K562 (cell line): ENCODE data around the gene TRMT2A. TPM values are rescaled to one million over a fixed set of nuclear protein-coding genes. Genes with fewer than 3 reads are reported as not detected.

Experiments
- ATF3 ChIP-seq, 2 experiments: fragments of 450-650 bp in 1 of 2; sonication (generic) in 1 of 2; formaldehyde crosslinking in 1 of 2; IDR thresholded peaks in 1 of 2; conservative IDR thresholded peaks in 1 of 2; 2 replicates each; pipeline versions ENCODE4 v1.6.1 to v1.8.1; 2016 to 2023; ENCODE audit warnings: mild to moderate bottlenecking in 2 of 2, moderate library complexity in 2 of 2, inconsistent platforms in 1 of 2, missing genetic modification reagents in 1 of 2
- BHLHE40 ChIP-seq: IDR thresholded peaks from 2 replicates; pipeline ENCODE4 v1.6.1; 2011; ENCODE audit warnings: low read length, improper control_type of control experiment
- CHD7 ChIP-seq: fragments of 200-600 bp; sonication (generic); IDR thresholded peaks from one replicate; pipeline ENCODE4 v1.6.1; 2012; ENCODE audit warnings: mild to moderate bottlenecking, low read depth, low read length, inconsistent platforms
- ELF4 ChIP-seq: fragments of 450-650 bp; formaldehyde crosslinking; IDR thresholded peaks from 2 replicates; pipeline ENCODE4 v1.4.0; 2022; ENCODE audit warnings: missing genetic modification characterization
- ESRRA ChIP-seq: fragments of 450-650 bp; IDR thresholded peaks from 2 replicates; pipeline ENCODE4 v1.6.1; 2014; ENCODE audit warnings: low read depth, mild to moderate bottlenecking, moderate library complexity, borderline replicate concordance
- ETV6 ChIP-seq, 3 experiments: fragments of 150-350 bp in 1 of 3; sonication (generic) in 1 of 3; formaldehyde crosslinking in 1 of 3; IDR thresholded peaks; 2 replicates each; pipeline versions ENCODE4 v1.6.1 to v1.8.0; 2014 to 2022; ENCODE audit warnings: borderline replicate concordance in 2 of 3, low read depth in 2 of 3, antibody characterized with exemption in 1 of 3, low read length in 1 of 3, mild to moderate bottlenecking in 1 of 3, missing genetic modification reagents in 1 of 3
- HCFC1 ChIP-seq: IDR thresholded peaks from 2 replicates; pipeline ENCODE4 v1.6.1; 2012; ENCODE audit warnings: low read depth, low read length, improper control_type of control experiment
- HSF4 ChIP-seq: fragments of 250-450 bp; sonication (Bioruptor Pico); IDR thresholded peaks from 2 replicates; pipeline ENCODE4 v2.1.2; 2022; ENCODE audit warnings: mild to moderate bottlenecking, moderate library complexity, borderline replicate concordance
- STAG1 ChIP-seq: sonication (generic); formaldehyde crosslinking; IDR thresholded peaks from 2 replicates; pipeline ENCODE4 v1.5.0; 2020; ENCODE audit warnings: missing genetic modification reagents, borderline replicate concordance
- ZBTB1 ChIP-seq: sonication (generic); formaldehyde crosslinking; IDR thresholded peaks from 2 replicates; pipeline ENCODE4 v1.8.1; 2023; ENCODE audit warnings: missing genetic modification reagents, low read depth, mild to moderate bottlenecking, borderline replicate concordance
- ZBTB17 ChIP-seq: fragments of 450-650 bp; formaldehyde crosslinking; IDR thresholded peaks from 2 replicates; pipeline ENCODE4 v1.4.0; 2020; ENCODE audit warnings: mild to moderate bottlenecking
- ZNF224 ChIP-seq: sonication (generic); formaldehyde crosslinking; IDR thresholded peaks from 2 replicates; pipeline ENCODE4 v1.8.0; 2022; ENCODE audit warnings: mild to moderate bottlenecking, missing genetic modification reagents
- ZNF79 ChIP-seq: fragments of 250-450 bp; sonication (Bioruptor Pico); IDR thresholded peaks from 2 replicates; pipeline ENCODE4 v1.4.0; 2020; ENCODE audit warnings: low read depth, mild to moderate bottlenecking, moderate library complexity
- polyA plus RNA-seq, 8 experiments: library from polyadenylated mRNA; depleted of rRNA in 4 of 8; stranded (reverse) in 5 of 8; unstranded in 3 of 8; fragments of >200 nt; fragmentation: Nextera tagmentation in 2 of 8; fragmentation: Illumina TruSeq in 1 of 8; extraction: Ambion mirVana in 2 of 8; extraction: Trizol in 1 of 8; gene quantifications; 2 replicates each; pipeline versions ENCODE4 v1.2.1 to v1.2.3, GENCODE V29; 2011 to 2014; ENCODE audit warnings: inconsistent platforms in 1 of 8, missing spikeins in 1 of 8
- total RNA-seq, 7 experiments: library from RNA; depleted of rRNA in 6 of 7; stranded (reverse); fragments of >200 nt in 6 of 7; fragmentation: Illumina TruSeq in 2 of 7; extraction: Trizol in 2 of 7; gene quantifications; 2 replicates each; pipeline versions ENCODE4 v1.2.1 to v1.2.3, GENCODE V29; 2011 to 2021; ENCODE audit warnings: low replicate concordance in 1 of 7

The TRMT2A gene
- total and polyA plus RNA-seq, 9 of the 15 experiments (the other 6 are each of a cell fraction or from before 2014, with no cell fraction given) = 1.6 to 265 (median 140) TPM

GRCh38 chr22:20156611-20157429, 39.8 kb upstream of the TRMT2A start (continued):
- TF ChIP-seq CHD7 (peak; percentile 54), ZBTB17 (CRISPR knock-in tag) (peak; percentile 37; the same call in 1 of the 2 replicates), ESRRA (peak; percentile 84), ATF3 (IDR thresholded peaks at IDR 0.05) (no peak), ATF3 (CRISPR knock-in tag; conservative IDR thresholded peaks at IDR 0.05) (peak; percentile 74), STAG1 (CRISPR knock-in tag) (peak; percentile 100), ZBTB1 (peak; percentile 71; the same call in 1 of the 2 replicates), ZNF79 (CRISPR knock-in tag) (no peak), HSF4 (CRISPR knock-in tag) (0 out of 2 replicates have a peak, but pooled peaks have one; percentile 53), HCFC1 (peak; percentile 64), ELF4 (peak; percentile 83), ZNF224 (CRISPR knock-in tag) (no peak), BHLHE40 (peak; percentile 71; the same call in 1 of the 2 replicates), ETV6 (IDR thresholded peaks at IDR 0.05; ENCODE audit: borderline replicate concordance in 1 of 2, low read depth in 2 of 2, low read length in 1 of 2) (no peak; a peak in 1 of 4 replicates), ETV6 (CRISPR knock-in tag; IDR thresholded peaks at IDR 0.05; ENCODE audit: borderline replicate concordance) (peak; percentile 78; the same call in 1 of the 2 replicates)
